DND-41 (cell line): ENCODE data around the gene ARHGAP26.

ENCODE experiments used
- ATAC-seq: fragments of 200-7000 bp; cut with Tn5 transposase; 3 replicates; pipeline ENCODE4 v1.9.1; 2021; ENCODE audit warnings: low read depth; ENCODE audit not compliant: insufficient read depth
- DNase-seq: peaks from one replicate; pipeline ENCODE4 v3.0.0-alpha.2; 2020
- H2AFZ ChIP-seq: 2 replicates; pipeline ENCODE4 v1.6.0; 2012; ENCODE audit warnings: low read depth, low read length
- H3K27ac ChIP-seq: 2 replicates; pipeline ENCODE4 v1.5.1; 2012; ENCODE audit warnings: low read length, inconsistent platforms
- H3K27me3 ChIP-seq: fragments of 200-600 bp; sonication (generic); 2 replicates; pipeline ENCODE4 v1.6.0; 2012; ENCODE audit warnings: low read length, mild to moderate bottlenecking, inconsistent platforms; ENCODE audit not compliant: insufficient read depth, poor library complexity
- H3K36me3 ChIP-seq: 2 replicates; pipeline ENCODE4 v1.5.1; 2012; ENCODE audit warnings: low read length, inconsistent platforms; ENCODE audit not compliant: insufficient read depth
- H3K4me1 ChIP-seq: 2 replicates; pipeline ENCODE4 v1.5.1; 2012; ENCODE audit warnings: mild to moderate bottlenecking, low read length; ENCODE audit not compliant: insufficient read depth
- H3K4me2 ChIP-seq: 2 replicates; pipeline ENCODE4 v1.6.0; 2012; ENCODE audit warnings: mild to moderate bottlenecking, moderate library complexity, low read length, inconsistent platforms; ENCODE audit not compliant: insufficient read depth
- H3K4me3 ChIP-seq, 2 experiments: fragments of 200-600 bp in 1 of 2; shearing (Covaris generic) in 1 of 2; 2 replicates each; pipeline ENCODE4 v1.5.1; 2012 to 2016; ENCODE audit warnings: inconsistent platforms in 2 of 2, low read length in 2 of 2, mild to moderate bottlenecking in 2 of 2, low read depth in 1 of 2, moderate library complexity in 1 of 2
- H3K79me2 ChIP-seq: 2 replicates; pipeline ENCODE4 v1.6.0; 2012; ENCODE audit warnings: low read length, inconsistent platforms; ENCODE audit not compliant: insufficient read depth
- H3K9ac ChIP-seq: 2 replicates; pipeline ENCODE4 v1.6.0; 2012; ENCODE audit warnings: low read depth, mild to moderate bottlenecking, inconsistent platforms, low read length, moderate library complexity
- H3K9me3 ChIP-seq: 2 replicates; pipeline ENCODE4 v1.5.1; 2012; ENCODE audit warnings: low read length, moderate library complexity, mild to moderate bottlenecking, inconsistent platforms; ENCODE audit not compliant: insufficient read depth, severe bottlenecking
- H4K20me1 ChIP-seq: 2 replicates; pipeline ENCODE4 v1.6.0; 2012; ENCODE audit warnings: low read length; ENCODE audit not compliant: insufficient read depth
- EZH2 ChIP-seq: IDR thresholded peaks from 3 replicates; pipeline ENCODE4 v1.6.1; 2012; ENCODE audit warnings: borderline replicate concordance, low read depth, mild to moderate bottlenecking, moderate library complexity, low read length, inconsistent platforms; ENCODE audit not compliant: severe bottlenecking
- TF ChIP-seq, protein P1 (sequence below): IDR thresholded peaks from 2 replicates; pipeline ENCODE4 v1.5.1; 2012; ENCODE audit warnings: borderline replicate concordance, low read length, moderate library complexity, mild to moderate bottlenecking; ENCODE audit not compliant: poor library complexity, severe bottlenecking; ENCODE audit errors: extremely low read depth

Gene ARHGAP26

DNA sequence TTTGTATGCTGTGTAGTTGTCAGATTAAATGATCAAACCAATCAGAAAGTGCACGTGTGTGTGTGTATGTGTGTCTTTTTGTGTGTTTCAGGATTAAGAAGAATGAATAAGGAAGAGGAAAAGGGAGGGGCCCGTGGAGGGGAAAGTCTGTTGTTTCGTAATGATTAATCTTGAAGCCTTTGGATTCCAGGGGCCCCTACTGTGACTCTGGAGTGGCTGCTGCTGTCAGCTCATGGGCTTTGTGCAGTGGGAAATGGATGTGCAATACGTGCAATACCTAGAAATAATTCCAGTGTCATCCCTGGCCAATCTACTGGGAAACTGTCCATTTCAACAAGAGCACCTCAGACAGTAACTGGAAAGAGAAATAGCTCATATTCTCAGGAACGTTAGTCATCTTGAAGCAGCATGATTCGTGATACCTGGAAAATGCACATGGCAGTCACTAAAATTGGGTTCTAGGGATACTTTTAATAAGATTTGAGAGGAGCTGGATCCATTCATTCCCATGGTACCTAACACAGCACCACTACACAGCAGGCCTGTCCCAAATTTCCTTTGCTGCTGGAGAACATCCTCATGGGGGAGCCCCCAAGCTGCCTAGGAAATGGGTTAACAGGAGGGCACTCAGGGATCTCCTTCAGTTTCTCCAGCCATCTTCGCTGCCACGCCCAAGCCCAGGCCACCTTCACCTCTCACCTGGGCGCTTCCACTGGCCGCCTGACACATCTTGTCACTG, 447.1 kb downstream of the ARHGAP26 start:
- Histone ChIP-seq H3K36me3 (0 out of 2 replicates have a peak, but pooled peaks cover 13% of the 10 kb centered on the region), H3K4me3 (no peak overlapping the region), H3K9me3 (no peaks in the 10 kb centered on the region), H3K4me2 (no peak overlapping the region), H3K9ac (no peak overlapping the region), H4K20me1 (no peaks in the 10 kb centered on the region), H3K4me1 (peaks cover 16% of the 10 kb centered on the region), H3K27me3 (no peaks in the 10 kb centered on the region), H2AFZ (no peak overlapping the region), H3K79me2 (no peaks in the 10 kb centered on the region), H3K27ac (no peak overlapping the region)
- DNase-seq (no peak), ATAC-seq (no peak)
- TF ChIP-seq EZH2, result no peak
- TF ChIP-seq, protein P1, sequence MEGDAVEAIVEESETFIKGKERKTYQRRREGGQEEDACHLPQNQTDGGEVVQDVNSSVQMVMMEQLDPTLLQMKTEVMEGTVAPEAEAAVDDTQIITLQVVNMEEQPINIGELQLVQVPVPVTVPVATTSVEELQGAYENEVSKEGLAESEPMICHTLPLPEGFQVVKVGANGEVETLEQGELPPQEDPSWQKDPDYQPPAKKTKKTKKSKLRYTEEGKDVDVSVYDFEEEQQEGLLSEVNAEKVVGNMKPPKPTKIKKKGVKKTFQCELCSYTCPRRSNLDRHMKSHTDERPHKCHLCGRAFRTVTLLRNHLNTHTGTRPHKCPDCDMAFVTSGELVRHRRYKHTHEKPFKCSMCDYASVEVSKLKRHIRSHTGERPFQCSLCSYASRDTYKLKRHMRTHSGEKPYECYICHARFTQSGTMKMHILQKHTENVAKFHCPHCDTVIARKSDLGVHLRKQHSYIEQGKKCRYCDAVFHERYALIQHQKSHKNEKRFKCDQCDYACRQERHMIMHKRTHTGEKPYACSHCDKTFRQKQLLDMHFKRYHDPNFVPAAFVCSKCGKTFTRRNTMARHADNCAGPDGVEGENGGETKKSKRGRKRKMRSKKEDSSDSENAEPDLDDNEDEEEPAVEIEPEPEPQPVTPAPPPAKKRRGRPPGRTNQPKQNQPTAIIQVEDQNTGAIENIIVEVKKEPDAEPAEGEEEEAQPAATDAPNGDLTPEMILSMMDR, result no peak

DNA sequence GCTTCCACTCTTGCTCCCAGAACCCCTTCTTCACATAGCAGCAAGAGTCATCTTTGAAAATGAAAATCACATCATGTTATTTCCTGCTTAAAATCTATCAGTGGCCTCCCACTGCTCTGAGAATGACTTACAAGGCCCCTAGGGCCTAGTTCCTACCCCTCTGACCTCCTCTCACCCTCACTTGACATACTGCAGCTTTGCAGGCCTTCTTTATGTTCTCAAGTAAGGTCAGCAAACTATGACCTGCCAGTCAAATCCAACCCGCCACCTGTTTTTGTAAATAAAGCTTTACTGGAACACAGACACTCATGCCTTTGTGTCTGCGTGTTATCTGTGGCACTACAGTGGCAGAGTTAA, 447.6 kb downstream of the ARHGAP26 start:
- no peak overlapping the region for H3K4me2 ChIP-seq
- no peak overlapping the region for H3K4me3 ChIP-seq
- TF ChIP-seq, protein P1, result no peak
- TF ChIP-seq EZH2, result no peak
- no peaks in the 10 kb centered on the region for H3K79me2 ChIP-seq
- ATAC-seq (no peak), DNase-seq (no peak)
- 0 out of 2 replicates have a peak, but pooled peaks cover 13% of the 10 kb centered on the region for H3K36me3 ChIP-seq
- no peaks in the 10 kb centered on the region for H3K27me3 ChIP-seq
- no peak overlapping the region for H2AFZ ChIP-seq
- H3K9ac ChIP-seq, result no peak overlapping the region
- peaks cover 22% of the 10 kb centered on the region for H3K4me1 ChIP-seq
- no peaks in the 10 kb centered on the region for H4K20me1 ChIP-seq
- no peak overlapping the region for H3K27ac ChIP-seq
- no peaks in the 10 kb centered on the region for H3K9me3 ChIP-seq

DNA sequence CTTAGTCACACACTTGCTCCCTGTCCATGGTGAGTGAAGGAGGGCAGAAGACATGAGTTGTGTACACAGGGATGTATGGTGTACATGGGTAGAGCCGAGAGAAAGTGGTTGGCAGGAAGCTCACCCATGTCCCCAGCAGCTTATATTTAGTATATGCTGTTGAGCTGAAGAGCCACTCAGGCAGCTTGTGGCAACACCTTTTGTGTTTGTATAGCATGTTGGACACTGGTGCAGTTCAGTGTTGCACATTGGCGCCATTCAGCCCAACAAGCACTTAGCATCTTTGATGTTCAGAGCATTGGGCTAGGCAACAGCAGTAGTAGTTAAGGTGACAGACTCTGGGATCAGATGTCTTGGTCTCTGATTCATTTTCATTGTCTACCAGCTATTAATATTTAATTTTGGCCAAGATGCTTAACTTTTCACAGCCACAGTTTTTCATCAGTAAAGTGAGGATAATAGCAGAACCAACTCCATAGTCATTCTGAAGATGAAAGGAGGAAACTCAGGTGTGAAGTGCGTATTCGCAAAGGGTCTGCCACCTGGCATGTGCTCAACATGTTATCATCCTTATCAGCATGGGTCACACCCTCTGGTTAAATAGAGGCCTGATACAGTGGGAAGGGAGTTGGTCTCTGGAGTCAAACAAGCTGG, 448.5 kb downstream of the ARHGAP26 start:
- H2AFZ ChIP-seq, result no peak overlapping the region
- ATAC-seq, result no peak
- 0 out of 2 replicates have a peak, but pooled peaks cover 13% of the 10 kb centered on the region for H3K36me3 ChIP-seq
- H3K4me1 ChIP-seq, result peaks cover 31% of the 10 kb centered on the region
- no peak overlapping the region for H3K9ac ChIP-seq
- H3K27me3 ChIP-seq, result no peaks in the 10 kb centered on the region
- no peak overlapping the region for H3K4me2 ChIP-seq
- no peak for TF ChIP-seq EZH2
- TF ChIP-seq, protein P1, result no peak
- H3K9me3 ChIP-seq, result no peaks in the 10 kb centered on the region
- no peaks in the 10 kb centered on the region for H3K79me2 ChIP-seq
- no peak overlapping the region for H3K4me3 ChIP-seq
- H3K27ac ChIP-seq, result no peak overlapping the region
- no peak for DNase-seq
- H4K20me1 ChIP-seq, result no peaks in the 10 kb centered on the region
